HG03280 (cell line): ENCODE data around the gene HTR4.

ENCODE experiments used
- ATAC-seq: cut with Tn5 transposase; IDR thresholded peaks from one replicate; pipeline ENCODE4 v1.9.1; 2021; ENCODE audit warnings: mild to moderate bottlenecking, moderate library complexity; ENCODE audit not compliant: unreplicated experiment

Gene HTR4

DNA sequence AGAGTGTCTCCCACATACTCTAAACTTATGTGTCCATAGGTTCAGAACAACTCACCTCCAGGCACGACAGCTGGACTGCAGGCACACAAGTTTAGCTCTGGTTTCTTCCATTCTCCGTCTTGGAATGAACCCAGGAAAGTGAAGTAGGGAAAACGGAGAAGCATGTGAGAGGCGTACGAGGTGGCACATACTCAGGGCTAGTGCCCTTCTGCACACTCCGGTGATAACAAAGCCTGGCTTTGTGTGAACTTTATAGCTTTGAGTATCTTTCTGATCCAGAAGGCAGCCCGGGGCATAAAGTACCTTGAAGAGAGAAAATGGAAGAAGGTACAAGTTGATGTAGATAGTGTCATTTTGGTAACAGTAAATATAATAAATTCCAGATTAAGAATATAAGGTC is 11.1 kb upstream of the HTR4 start:
- no peak for ATAC-seq

DNA sequence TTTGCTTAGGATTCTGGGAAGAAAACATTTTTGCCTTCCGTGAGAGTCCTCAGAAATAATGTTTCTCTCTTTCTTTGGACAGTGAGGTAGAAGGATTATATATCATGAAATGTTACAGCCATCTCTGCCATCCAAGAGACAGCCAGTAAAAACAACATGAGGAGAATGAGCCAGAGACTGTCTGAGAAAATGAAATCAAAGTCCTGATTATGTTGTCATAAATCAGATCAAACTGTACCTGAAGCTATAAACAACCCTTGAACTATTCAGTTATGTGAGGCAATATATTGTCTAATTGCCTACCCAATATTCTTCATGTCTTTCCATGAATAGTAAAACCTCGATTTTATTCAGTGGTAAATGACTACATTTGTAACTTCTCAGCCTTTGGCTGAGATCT is 9.2 kb upstream of the HTR4 start:
- ATAC-seq, result no peak

DNA sequence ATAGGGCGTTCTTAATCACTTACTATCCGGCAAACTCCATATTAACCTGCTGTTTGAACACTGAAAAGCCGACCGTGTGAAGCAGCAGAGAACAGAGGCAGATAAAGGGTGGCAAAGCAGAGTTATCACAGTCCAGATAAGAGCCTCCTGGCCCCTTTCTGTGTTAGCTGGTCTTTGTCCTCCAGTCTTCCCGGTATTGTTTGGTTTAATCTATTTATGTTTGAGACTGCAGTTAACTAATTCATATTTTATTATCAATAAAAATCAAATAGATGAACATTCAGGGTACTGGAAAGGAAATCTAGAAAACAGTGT is 6.0 kb upstream of the HTR4 start:
- no peak for ATAC-seq

DNA sequence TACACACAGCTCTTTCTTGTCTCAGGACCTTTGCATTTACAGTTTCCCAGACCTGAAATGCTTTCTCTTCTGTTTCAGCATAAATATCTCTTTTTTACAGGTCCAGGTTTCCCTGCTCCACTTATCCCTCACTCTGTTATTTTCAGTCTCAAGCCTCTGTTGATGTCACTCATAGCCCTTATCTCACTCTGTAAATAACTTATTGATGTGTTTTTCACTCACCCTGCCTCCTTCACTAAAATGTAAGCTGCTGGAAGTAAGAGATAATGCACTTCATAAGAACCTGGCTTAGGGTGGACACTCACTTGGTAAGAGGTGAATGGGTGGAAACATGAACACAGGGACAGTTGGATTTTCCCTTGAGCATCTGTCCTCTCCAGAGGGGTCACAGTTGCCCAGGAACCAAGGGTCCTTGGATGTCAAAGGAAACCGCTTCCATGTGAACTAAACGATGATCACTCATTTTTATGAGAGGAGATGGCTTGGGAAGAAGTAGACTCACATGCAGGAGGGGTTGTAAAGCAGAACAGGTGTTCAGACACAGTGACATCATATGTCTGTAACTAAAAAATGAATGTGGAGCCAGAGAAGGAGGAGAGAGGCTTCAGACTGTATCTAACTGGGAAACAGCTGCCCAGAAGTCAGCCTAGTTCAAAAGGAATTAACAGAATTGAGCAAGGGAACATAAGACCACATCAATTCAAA is 5.5 kb upstream of the HTR4 start:
- ATAC-seq, result no peak

DNA sequence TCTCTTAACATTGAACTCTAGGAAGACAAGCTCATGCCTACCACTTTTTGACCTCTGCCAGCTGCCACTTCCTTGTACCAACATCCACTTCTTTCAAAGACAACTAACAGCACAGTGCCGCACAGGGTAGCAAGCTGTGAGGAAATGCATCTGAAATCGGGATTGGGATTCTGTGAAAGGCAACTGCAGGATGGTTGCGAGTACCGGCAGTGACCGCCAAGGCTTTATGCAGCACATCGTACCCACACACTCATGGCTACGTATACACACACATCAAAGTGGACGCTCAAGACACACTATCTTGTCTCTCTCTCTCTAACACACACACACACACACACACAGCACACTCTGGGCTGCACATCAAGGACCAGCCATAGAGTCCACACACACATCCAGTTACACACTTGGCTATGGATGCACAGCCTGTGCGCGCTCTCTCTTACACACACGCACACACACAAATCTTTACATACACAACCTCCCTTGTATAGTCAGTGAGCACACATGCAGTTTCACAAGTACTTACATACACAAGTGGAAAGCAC is 964 bp downstream of the HTR4 start:
- ATAC-seq, result no peak

DNA sequence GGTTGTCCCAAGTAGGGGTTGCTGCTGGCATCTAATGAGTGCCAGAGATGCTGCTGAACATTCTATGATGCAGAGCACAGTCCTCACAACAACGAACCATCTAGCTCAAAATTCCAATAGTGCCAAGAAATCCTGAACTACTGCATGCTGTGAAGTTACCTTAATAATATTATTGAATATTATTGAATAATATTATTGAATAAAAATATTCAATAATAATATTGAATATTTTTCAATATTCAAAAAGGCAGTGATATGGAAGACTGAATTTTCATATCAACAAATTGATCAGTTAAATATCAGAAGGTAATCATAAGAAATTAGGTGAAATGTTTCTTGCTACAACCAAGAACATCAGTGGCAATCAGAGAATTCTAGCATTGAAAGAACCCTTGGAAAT is 2.8 kb downstream of the HTR4 start:
- no peak for ATAC-seq

DNA sequence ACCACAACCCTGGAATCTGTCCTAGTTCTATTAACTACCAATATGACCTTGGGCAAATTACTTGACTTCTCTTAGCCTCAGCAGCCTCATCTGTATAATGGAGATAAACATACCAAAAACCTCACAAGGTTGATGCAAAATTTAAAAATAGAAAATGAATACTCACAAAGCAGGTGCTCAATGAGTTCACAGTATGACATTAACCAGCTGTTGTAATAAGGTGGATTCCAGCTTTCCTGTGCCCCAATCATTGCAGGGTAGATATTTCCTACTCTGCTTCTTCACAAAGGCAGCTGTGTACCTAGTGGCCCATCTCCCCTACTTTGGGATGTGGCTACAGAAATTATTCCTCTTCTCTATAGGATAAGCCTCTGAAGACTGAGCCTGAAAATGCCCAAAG is 8.8 kb downstream of the HTR4 start:
- ATAC-seq, result no peak

DNA sequence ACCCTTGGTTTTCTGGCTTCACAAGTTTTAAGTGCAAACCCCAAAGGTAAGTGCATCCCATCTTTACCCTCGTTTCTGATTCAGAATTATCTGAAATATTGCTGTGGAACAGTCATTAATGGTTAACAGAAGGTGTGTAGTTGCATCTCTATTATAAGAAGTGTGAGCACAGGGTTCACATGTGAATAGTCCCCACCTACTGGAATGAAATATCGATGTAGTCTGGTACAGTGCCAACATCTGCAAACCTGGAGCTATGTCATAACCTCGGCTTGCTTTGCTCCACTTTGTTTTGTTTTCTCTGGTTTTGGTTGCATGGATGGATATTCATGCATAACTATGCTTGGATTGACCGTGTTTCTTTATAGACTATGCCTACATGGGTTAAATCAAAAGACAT is 12.6 kb downstream of the HTR4 start:
- ATAC-seq, result no peak

DNA sequence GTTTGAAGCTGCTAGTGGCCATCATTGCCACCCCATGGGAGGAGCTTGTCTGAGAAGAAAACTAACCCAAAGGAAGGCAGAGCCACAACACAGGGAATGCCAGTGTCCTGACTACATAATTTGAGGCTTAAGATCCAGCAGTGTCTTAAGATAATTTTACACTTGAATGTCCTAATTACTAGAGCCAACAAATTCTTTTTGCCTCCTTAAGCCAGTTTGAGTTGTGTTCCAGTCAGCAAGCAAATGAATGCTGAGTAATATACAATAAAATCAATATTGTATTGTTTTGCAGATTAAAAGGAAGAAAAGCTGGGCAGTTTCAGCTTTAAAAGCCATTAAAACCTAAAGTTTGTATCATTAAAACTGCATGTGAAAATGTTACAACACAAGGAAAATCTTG is 13.9 kb downstream of the HTR4 start:
- no peak for ATAC-seq

DNA sequence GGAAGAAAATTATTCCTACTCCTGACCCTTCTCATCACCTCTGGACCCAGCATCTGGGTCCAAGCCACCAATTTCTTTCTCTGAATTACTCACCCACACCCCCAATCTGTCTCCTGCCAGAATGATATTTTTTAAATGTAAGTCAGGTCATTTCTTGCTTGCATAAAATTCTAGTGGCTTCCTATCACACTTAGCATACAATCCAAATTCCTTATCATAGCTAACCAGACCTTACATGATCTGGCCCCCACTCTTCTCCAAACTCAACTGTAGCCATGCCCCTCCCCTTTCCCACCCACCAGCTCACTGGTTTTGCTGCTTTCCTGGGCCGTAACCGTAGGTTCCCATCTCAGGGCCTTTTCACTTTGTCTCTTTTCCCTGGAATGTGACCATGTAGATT is 15.2 kb downstream of the HTR4 start:
- ATAC-seq, result no peak

DNA sequence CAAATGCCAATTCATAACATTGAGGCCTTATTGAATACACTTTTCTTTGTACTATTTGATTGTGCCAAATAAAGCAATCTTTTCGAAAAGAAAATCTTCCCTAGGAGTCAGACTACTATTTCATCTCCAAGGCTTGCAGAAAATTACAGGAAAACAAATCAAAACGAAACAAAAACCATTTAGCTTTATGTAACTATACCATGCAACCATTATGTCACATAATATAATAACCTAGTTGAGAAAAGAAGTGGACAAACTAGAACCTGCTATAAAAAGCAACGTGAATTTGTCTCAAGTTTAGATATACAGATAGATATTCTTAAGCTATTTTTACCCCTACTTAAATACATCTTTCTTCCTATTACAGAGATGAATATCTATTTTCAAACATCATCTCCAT is 18.0 kb downstream of the HTR4 start:
- ATAC-seq, result no peak

DNA sequence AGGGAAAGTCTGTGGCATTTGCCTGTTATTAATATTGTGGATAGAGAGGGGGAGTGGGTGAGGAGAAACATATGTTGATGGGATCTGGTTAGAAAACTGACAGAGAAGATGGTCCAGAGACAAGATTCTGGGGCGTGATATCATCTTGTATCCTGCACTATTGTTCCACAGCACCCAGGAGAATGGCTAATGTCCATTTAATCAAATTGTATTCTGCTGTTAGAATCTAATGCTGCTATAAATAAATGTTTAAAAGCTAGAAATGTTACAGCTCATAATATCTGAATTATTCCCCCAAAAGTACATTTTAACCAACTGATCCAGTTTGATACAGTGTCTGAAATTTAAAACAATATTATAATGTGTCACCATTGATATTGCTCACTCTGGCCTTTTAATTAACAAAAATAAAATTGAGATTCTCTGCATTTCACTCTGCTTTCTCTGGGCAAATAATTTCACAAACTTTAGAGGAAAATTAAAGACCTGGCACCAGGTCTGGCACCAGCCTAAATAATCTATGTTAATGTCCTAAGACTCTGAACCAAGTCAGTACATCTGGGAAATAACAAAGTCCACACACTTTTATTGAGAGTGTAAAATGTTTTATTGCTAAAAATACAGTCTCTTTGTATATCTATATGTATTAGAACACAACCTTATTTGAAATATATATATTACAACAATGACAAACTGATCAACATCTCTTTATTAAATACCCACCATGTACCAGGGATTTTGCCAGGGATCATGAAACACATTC is 18.8 kb downstream of the HTR4 start:
- ATAC-seq, result no peak

DNA sequence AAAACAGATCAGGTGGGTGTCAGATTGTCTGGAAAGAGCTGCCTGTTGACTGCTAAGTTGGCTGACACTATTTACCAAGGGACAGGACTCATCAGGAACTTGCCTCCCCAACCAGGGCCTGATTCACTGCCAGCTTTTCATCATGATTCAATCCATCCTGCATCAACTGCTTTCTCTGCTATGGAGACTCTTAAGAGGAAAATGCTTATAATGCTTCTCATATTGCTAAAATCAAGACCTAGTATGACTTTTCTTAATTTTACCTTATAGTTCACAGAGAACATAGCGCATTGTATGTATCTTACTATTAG is 21.3 kb downstream of the HTR4 start:
- ATAC-seq, result no peak

DNA sequence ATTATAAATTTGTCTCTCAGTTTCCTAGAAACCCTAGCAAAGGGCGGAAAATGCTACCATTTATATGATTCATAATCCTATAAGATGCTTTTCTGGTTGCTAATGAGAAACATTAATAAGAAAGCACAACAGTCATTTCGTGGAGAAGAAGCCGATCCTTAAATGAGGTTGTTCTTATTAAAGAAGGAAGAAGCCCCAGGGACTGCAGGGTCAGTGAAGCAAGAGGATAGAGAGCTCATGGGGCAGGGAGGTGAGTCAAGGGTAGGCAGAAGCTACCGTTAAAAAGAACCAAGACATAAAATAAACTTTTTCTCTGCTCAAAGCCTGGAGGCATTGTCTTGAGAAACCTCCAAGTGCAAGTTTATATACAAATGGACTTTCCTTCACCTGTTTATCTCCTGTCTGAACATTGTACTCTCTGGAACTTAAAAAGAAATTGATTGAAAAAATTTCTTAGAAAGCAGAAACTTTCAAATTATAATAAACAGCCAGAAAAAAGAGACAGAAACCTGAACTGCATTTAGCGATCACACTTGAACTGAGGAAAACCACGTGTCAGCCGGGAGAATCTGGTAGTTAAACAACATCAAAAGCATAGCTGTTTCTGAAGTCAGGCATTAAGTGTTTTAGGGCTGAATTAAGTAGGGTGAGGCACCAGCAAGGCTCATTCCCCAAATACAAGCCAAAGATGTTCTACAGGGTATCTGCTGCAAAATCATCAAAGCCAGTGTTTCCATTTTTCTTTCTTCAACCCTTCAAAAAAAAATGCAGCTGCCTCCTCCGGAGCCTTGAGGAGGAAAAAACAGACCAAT is 21.9 kb downstream of the HTR4 start:
- no peak for ATAC-seq

DNA sequence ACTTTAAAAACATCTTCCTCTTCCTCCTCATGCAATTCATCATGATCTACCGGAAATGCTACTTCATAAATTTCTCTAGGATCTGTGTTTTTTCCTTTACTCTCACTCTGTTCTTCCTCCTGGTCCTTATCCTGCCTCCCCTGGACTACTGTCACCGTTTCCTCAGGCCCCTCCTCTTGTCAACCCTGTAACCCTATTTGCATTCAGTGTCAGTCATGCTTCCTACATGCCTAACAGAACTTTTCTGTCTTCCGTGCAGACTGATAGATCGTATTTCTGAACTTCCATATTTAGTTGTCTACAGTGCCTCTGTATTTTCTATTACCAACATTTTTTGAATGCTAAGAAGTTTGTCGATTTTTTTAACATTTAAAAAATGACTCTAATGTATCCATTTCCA is 27.3 kb downstream of the HTR4 start:
- no peak for ATAC-seq

DNA sequence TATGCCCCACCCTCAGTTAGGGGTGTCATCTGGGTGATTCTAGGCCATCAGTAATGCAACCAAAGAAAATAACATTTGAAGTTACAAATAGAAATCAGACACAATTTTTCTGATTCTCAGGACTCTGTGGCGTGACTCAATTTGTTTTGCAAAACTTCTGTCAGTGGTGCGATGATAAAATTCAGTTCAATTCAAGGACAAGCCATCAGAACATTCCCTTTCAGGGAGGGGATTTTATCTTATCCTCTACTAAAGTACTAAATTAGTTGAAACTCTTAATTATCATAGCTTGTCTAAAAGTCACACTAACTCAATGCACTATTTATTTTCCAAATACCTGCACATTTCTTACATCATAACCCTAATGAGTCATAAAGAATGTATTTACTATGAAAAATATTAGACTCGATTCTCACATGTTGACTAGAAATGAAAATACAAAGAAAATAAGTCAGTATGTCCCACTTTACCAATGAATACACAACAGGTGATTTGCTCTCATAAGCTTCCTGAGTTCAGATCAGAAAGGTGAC is 28.2 kb downstream of the HTR4 start:
- no peak for ATAC-seq

DNA sequence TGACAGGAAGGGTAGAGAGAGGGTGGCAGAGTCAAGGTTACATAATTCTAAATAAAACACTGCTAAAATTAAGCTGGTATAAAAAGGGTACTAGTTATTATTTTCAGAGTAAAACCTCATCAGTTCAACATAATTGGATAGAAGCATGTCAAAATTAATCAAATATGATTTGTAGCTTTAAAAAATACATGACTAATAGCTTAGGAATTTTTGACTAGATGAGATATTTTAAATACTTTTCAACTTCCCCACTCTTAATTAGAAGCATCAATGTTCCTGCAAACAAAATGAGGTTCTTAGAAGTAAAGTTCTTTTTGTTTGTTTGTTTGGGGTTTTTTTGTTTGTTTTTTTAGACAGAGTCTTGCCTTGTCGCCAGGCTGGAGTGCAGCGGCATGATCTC is 29.1 kb downstream of the HTR4 start:
- ATAC-seq, result no peak

DNA sequence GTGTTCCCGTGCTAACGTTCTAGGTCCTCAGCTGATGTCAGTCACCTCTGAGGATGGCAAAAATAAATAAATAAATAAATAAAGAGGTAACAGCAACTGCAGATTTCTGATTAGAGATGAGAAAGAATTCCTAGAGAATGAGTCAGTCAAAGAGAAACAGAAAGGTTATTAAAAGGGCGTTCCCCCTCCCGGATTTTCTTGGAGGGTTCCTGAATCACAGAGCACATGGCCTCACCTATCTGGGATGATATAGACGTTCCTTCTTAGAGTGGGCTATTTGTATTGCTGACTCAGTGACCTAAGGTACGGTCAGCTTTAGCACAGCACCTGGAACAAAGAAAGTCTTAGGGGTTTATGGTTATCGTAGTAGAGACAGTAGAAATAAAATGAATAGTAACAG is 30.6 kb downstream of the HTR4 start:
- no peak for ATAC-seq

DNA sequence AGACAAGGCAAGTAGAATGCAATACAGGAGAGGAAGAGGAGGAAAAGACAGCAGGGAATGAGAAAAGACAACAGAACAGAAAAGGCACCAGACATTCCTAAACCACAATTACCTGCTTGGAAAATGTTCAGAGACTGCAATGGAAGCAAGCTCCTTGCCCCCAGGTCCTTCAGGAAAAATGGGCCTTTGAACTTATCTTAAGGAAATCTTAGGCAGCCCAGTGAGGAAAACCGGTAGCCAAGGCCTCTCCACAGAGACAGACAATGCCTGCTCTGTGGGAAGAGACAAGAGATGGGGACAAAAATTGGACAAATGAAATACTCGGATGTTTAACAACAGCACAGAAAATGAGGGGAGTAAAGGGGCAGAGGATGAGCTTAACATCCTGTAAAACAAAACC is 31.2 kb downstream of the HTR4 start:
- no peak for ATAC-seq

DNA sequence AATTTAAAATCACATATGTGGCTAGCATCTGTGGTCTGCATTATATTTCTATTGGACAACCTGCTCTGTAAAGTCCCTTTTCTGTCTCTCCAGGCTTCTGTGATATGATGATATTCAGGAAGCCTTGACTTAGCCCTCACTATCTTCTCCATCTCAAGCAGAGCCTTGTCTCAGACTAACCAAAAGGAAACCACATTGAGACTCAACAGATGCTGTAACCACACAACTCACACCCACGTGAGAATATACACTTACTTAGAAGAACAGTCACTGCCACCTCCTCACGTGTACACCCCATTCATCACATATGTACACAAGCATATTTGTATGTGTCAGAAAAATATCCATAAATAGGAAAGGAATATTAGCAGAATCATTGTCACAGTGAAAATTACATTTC is 33.6 kb downstream of the HTR4 start:
- no peak for ATAC-seq

DNA sequence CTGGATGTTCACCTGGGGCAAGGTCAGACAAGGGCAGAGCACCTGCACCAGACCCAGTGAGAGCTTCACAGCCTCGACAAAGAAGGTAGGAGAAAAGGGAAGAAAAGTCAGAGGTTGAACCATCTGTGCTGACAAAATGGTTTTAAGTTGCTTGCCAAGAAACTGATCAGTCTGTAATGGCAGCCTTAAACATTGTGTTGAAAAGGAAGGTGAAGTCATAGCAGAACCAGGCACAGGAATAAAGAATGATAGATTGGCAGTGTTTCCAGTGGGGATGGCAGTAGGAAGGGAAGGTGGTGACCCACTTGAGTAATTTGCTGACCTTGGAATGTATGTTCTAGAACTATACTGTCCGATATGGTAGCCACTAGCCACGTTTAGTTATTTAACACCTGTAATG is 34.2 kb downstream of the HTR4 start:
- no peak for ATAC-seq

DNA sequence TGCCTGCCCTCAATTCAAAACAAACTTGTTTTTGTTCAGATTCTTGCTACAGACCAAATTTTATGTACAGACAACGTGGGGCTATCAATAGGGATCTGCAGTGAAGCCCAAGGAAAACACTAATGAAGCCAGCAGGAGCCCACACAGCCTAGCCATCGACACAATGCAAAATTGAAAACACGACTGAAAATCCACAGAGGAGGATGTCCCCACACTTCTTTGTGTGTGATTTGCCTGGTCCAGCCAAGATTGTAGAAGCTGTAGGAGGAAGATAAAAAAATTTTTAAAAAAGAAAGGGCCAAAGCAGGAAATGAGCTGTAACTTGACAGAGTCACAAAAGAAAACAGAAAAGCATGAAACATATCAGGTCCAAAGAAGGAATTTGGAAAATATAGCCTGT is 34.8 kb downstream of the HTR4 start:
- no peak for ATAC-seq
